ENCODE results near the gene NOX4.
"Not testable (repeated sequence)": the region's sequence is repeated elsewhere in the genome, so short reads cannot be mapped to it uniquely, and the experiment has no call there.

Gene NOX4

DNA sequence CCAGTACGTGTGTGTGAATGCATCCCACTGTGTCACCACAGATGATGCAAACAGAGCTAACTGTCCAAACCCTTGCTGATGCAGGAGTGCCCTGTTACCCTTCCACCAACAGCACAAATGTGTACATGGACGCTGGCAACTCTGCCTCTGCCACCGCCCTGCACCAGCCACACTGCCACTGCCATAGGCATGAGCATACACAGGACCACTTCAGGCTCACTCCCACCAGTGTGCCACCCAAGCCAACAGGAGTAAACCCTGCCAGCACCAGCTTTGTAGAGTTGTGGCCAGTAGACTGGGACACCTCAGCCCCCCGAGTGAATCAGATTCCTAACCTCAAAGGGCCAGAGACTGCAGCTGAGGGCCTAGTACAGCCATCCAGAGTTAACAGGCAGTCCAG is 34.0 kb downstream of the NOX4 start:
- no peak for DNase-seq

DNA sequence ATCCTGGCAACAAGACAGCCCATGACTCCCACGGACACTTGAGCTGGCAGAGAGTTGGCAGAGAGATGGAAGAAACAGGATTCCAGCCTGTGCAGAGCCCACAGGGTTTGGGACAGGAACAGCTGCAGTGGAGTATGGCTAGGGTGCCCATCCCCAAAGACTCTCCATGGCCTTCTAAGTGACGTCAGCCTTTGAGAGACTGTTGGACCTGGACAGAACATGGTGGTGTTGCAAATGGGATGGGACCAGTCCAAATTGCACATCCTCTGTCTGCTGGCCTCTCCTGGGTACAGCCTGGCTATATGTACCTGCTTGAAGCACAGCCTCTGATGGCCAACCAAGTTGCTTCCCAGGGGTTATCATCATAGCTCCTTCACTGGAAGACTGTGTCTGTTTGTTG is 34.5 kb downstream of the NOX4 start:
- DNase-seq: no peak

DNA sequence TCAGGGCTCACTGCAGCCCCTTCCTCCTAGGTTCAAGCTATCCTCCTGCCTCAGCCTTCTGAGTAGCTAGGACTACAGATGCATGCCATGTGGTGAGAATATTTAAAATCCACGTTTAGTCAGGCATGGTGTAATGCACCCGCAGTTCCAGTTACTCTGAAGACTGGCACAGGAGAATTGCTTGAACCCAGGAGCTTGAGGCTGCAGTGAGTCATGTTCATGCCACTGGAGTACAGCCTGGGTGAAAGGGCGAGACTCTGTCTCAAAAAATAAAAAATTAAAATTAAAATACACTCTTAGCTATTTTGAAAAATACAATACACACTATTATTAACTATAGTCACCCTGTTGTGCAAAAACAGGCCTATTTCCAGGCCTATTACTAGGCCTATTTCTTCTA is 38.4 kb downstream of the NOX4 start:
- DNase-seq: no peak

DNA sequence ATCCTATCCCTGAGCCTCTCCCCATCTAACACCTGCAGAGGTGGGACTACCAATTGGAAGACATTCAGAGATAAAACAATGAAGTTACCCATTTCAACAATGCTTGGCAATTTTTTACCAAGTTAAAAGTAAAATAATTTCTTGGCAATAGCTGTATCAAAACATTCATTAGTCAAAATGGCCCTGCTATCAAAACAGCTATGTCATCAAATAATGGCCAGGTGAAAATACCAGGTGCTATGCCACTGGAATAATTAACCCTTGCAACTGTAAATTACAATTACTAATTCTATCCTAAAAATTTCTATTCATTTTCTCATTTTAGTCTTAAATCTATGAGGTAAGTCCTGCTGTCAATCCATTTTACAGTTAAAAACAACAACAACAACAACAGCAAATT is 43.3 kb downstream of the NOX4 start:
- no peak for DNase-seq

DNA sequence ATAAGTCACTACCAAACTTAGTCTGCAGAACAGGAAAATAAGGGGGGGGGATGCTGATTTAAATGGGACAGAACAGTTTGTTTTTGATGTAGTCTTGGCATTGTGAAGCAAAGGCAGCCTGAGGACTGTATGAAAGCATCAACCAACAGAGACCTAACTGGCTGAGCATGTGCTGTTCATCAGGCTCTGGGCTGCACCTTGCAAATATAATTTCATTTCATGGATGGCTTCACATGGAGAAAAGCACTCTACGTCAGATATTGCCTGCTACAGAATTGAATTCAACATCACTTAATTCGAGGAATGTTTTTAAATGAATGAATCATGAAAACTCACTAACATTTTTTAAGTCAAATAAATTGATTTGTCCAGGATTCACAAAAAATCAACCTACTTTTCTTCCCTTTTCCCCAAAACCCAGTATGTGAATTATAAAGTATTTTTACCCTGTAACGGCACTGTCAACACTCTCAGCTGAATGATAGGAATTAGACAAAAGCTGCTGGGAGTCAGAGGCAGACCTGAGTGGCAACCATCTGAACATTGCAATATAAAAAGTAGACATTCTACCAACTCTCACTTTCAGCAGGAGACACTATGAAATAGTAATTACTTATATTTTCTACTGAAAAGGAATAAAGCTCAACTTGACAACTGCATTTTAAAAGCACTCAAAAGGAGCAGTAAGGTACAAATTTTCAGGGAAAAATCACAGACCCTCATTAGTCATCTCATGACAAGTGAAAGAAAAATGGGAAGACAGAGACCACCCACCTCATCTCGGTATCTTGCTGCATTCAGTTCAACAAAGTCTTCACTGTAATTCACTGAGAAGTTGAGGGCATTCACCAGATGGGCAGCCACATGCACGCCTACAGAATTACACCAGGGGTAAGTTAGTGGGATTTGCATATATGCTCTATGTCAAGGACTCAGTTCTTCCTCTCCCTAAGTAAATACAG is 47.5 kb downstream of the NOX4 start:
- DNase-seq: no peak

DNA sequence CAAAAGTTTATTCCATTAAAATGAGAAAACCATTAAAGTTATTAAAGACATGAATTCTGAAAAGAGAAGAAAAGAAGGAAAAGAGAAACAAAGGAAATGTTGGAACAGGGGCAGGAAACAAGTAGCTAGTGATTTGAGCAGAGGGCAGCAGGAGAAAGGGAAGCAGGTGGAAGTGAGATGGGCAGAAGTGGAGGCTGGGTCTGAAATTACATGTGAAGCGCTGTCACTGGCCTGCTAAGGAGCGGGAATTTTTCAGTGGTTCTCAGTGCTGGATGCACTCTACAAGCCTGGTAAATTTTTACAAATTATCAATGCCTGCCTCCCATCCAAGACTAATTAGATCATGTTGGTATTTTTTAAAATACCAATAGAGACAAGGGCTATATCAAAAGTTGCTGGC is 48.4 kb downstream of the NOX4 start:
- DNase-seq: no peak

DNA sequence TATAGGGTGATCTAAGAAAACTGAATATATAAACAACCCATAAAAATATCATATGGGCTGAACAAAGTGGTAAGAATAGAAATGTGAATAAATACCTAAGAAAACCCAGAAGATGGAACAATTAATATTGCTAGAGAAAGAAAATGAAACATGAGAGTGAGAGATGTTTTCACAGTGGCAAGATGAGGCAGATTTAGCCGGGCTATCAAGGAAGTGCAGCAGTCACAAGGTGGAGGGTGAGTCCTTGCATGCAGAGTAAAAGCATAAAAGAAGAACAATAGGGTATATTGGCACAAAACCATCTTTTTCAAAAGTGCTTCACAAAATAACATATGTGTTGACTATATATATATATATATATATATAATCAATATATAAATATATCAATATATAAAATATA is 49.6 kb downstream of the NOX4 start:
- DNase-seq: no peak

DNA sequence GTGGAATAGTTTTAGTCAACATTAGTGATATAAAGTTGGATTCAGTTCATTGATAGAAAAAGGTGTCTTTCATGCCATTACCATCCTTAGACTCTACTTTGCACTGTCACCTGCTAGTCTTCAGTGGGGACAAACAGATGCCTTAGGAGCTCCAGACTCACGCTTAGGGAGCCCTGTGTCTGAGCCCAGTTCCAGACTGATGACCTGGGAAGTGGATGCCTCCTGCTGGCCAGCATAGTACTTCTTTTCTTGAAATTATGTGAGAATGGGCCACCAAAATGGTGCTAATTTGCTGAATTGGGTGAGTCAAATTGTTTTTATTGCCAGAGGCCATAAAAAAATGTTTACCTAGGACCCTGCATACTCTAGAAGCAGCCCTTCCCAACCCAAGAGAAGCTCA is 53.9 kb downstream of the NOX4 start:
- DNase-seq: no peak

DNA sequence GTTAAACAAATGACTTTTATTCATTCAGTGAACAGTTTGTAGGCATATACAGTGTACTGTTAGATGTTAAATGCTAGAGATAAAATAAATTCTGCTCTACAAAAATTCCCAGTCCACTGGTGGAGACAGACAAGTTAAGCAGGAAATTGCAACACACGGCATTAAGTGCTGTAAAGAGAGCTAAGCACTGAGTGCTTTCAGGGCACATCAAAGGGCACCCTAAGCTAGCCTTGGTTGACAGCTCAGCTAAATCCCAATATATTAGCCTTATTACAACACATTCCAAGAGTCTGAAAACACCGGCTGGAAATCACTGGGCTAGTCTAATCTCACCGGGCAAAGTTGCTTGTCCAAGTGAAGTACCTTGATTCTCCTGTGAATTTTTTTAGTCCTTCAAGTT is 55.1 kb downstream of the NOX4 start:
- DNase-seq: no peak

DNA sequence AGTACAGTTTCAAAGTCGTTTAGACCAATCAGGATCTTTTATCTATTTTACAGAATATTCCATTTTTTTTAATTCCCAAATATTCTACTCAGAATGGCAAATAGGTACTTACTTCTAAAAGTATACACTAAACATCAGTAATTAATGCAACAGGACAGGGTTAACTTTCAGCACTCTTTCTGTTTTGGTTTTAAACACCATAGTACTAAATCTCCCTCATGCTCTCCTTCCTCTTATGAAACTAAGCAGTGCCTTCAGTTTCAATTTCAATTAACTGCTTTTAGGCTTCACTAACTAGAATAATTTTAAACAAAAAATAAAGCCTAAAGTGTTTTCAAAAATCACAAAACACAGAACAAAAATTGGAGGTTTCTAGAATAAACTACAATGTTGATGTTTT is 57.9 kb downstream of the NOX4 start:
- DNase-seq: no peak

DNA sequence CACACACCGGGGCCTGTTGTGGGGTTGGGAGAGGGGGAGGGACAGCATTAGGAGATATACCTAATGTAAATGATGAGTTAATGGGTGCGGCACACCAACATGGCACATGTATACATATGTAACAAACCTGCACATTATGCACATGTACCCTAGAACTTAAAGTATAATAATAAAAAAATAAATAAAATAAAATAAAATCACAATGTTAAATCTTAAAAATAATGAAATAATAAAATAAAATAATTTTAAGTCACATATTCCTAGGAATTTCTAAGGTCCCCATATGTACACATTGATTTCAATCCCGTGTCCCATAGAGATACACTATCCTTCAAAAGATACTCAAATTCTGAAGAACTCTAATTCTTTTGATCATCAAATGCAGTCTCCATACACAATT is 59.0 kb downstream of the NOX4 start:
- DNase-seq: not testable (repeated sequence)

DNA sequence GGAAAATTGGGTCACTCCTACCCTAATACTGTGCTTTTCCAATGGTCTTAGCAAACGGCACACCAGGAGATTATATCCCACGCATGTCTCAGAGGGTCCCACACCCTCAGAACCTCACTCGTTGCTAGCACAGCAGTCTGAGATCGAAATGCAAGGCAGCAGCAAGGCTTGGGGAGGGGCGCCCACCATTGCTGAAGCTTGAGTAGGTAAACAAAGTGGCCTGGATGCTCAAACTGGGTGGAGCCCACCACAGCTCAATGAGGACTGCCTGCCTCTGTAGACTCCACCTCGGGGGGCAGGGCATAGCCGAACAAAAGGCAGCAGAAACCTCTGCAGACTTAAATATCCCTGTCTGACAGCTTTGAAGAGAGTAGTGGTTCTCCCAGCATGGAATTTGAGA is 64.7 kb downstream of the NOX4 start:
- not testable (repeated sequence) for DNase-seq

DNA sequence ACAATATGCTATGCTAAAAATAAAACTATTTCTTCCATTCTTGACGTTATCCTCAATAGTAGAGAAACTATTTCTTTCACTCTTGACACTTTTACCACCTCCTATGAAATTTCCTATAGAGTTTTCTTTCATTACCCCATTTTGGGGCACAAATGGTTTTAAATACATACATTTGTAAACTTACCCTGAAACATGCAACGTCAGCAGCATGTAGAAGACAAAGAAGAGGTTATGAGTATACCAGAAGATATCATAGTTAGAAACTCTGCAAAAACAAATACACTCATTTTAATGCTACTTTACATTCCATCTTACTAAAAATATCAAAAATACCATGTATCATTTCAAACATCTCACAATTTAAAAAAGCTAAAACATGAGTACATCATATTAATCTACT is 69.5 kb downstream of the NOX4 start:
- no peak for DNase-seq

DNA sequence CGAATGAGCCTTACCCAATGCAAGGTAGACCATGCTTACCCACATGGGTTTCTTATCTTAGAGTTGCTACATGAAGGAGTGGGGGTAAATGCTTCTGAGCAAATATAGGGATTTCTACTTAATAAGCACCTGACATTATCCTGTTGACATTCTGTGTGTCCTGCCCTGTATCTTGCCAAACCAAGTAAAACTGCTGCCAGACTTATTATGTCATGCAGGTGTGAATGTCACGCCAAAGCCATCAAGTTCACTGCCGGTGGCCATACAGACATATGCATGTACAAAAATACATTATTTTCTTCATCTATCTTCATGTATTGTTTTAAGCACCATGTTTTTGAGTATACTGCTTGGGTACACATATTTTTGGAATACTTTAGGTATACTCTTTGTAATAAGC is 70.2 kb downstream of the NOX4 start:
- DNase-seq: no peak

DNA sequence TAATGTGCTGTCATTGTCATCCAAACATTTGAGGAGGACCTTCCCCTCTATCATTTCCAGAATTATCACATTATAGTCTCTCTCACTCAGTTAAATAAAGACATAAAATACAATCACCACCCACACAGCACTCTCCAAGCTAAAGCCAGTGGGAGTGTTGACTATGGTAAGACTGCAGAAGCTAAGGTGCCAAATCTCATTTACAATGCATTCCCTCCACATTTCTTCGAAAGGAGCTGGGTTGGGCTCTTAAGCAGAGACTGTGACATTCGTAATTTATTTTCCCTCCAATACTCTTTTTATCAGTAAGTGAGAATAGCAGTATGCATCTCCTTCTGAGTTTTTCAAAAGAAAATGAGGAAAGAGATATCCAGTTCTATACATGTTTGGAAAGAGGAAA is 74.2 kb downstream of the NOX4 start:
- DNase-seq: no peak

DNA sequence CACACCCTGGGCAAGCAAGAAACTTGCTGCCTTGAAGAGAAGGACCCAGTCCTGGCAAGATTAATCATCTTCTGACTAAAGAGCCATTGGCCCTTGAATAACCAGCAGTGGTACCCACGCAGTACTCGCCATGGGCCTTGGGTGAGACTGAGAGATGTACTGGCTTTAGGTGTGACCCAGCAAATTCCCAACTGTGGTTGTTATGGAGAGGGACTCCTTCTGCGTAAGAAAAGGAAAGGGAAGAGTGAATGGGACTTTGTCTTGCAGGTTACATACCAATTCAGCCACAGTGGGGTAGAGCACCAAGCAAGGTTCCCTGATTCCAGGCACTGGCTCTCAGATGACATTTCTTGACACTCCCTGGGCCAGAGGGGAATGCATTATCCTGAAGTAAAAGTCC is 80.1 kb downstream of the NOX4 start:
- DNase-seq: not testable (repeated sequence)

DNA sequence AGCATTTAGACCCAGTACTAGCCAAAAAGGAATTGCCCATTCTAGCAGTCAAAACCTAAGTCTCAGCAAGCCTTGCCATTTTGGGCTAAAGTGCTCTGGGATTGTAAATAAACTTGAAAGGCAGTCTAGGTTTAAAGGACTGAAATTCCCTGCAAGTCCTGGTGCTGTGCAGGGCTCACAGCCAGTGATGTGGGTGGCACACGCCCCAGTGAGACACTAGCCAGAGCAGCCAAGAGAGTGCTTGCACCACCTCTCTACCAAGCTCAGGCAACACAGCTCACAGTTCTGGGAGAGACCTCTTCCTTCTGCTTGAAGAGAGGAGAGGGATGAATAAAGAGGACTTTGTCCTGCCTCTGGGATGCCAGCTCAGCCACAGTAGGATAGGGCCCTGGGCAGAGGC is 80.5 kb downstream of the NOX4 start:
- DNase-seq: not testable (repeated sequence)

DNA sequence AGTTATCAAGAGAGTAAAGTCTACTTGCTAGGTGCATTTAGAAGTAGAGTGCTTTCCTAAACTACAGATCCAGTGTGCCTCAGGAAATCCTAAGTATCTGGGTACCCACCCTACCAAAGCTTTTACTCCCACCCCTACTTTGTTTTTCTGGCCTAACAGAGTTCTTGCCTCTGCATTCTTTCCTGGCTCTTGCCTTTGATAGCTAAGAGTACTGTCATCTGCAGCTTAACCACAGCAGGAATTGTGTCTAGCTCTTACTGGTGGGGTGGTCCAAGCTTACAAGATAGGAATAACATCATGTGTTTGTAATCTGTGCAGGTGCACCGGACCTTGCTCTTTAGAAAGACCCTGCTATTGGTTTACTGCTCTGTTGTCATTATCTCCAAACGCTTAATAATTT is 82.7 kb downstream of the NOX4 start:
- not testable (repeated sequence) for DNase-seq

DNA sequence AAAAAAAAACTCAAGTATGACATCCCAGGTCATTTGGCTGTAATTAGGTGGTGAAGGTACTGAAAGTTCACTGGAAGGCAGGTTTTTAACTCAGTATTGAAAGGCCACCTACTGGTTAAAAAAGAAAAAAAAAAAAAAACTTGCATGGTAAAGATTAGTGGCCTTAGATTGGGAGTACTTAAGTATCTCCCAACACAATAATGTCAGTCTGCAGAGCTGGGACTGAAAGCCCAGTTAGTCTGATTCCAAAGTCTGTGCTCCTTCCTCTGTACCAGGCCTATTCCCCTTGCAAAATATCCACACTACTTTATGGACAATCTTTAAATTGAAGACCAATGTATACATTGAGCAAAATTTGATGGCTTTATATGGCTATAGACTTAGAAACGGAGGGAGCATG is 85.5 kb downstream of the NOX4 start:
- no peak for DNase-seq

DNA sequence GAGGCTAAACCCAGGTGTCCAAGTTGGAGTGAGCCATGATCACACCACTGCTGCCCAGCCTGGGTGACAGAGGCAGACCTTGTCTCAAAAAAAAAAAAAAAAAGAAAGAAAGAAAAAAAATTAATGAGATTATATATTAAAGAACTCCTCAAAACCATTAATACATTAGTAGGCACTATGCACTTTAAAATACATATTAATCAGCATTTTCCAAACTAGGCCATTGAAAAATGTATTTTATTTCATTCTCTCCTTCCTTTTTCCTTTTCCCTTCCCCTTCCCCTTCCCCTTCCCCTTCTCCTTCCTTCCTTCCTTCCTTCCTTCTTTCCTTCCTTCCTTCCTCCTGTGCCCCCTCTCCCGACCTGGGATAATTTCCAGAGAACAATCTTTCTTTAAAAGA is 99.5 kb downstream of the NOX4 start:
- not testable (repeated sequence) for DNase-seq

DNA sequence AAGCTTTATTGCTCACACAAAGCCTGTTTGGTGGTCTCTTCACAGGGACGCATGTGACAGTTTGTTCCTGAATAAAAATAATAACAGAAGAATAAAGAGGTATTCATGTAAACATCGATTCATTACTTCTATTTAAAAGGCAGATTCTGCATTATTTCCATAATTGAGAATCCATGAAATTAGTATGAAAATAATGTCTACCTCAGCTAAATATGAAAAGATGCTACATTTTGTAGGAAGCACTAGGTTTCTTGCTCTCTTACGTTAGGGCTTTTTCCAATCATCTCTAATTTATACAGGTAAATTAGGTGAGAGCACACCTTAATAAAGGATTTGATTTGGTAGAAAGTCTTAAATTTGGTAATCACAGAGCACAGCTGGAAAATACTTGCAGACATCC is 103.7 kb downstream of the NOX4 start:
- DNase-seq: not testable (repeated sequence)

DNA sequence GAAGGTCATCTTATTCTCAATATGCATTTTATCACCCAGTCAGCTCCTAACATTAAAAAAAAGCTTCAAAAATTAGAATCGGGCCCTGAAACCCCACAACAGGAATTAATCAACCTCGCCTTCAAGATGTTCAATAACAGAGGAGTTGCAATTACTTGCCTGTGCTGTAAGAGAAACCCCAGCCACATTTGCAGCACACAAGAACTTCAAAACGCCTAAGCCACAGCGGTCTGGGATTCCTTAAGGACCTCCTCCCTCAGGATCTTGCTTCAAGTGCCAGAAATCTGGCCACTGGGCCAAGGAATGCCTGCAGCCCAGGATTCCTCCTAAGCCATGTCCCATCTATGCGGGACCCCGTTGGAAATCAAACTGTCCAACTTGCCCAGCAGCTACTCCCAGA is 108.2 kb downstream of the NOX4 start:
- DNase-seq: not testable (repeated sequence)

DNA sequence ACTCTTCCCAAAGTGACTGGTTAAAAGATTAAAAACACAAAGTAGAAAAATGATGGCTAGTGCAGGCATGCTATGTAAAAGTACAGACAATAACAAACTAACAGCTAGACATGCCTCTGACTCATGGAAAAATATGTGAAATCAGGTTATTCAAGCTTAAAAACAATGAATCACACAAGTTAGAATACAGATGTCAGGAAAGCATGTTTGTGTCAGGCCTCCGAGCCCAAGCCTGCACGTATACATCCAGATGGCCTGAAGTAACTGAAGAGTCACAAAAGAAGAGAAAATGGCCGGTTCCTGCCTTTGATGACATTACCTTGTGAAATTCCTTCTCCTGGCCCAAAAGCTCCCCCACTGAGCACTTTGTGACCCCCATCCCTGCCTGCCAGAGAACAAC is 110.1 kb downstream of the NOX4 start:
- no peak for DNase-seq

DNA sequence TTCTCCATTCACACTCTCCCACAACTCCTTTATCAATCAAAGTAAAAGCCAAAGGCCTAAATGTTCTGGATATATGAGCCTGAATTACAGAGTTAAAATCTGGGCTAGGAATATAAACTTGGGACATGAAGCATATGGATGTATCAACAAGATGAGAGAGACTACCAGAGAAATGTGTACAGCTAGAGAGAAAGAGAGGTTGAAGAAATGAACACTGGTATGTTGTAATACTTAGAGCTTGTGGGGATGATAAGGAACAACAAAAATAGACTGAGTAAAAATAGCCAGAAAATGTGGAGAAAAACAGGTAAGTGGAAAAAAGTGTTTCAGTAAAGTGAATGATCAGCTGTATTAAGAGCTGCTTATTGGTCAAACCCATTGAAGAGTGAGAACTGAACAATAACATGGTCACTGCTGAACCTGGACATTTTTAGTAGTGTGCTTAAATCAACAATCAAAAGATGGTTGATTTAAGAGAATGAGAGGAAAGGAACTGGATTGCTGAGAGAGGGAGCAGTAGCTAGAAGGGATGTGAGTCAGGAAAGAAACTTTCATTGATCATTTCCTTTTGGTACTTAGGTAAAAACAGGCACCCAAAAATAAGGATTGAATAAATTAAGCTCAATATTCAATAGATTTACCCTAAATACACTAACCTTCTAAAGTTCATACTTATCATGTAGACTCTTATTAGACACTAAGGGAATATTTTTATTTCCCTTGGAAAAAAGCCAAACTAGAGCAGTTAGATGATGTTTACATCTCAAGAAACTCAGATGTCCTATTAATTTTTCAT is 111.0 kb downstream of the NOX4 start:
- DNase-seq: not testable (repeated sequence)
